GM23248 (cell line): ENCODE measurements around the gene CMYA5. TPM values are rescaled to one million over a fixed set of nuclear protein-coding genes. Genes with fewer than 3 reads are reported as not detected.

Experiments
- DNase-seq: peaks from one replicate; pipeline ENCODE4 v3.0.0-alpha.2; 2015
- H2AFZ ChIP-seq: fragments of 200-600 bp; sonication (generic); 2 replicates; pipeline ENCODE4 v1.6.1; 2016; ENCODE audit warnings: antibody characterized with exemption
- H3F3A ChIP-seq: fragments of 200-600 bp; sonication (generic); 2 replicates; pipeline ENCODE4 v1.6.1; 2016; ENCODE audit warnings: mild to moderate bottlenecking, antibody characterized with exemption, mixed run types; ENCODE audit not compliant: insufficient read depth
- H3K27ac ChIP-seq: fragments of 200-600 bp; sonication (generic); 2 replicates; pipeline ENCODE4 v1.5.1; 2016; ENCODE audit warnings: mild to moderate bottlenecking
- H3K27me3 ChIP-seq: fragments of 200-600 bp; sonication (generic); replicated peaks from 2 replicates; pipeline ENCODE4 v1.6.1; 2016; ENCODE audit warnings: mild to moderate bottlenecking; ENCODE audit not compliant: insufficient read depth
- H3K36me3 ChIP-seq: fragments of 200-600 bp; sonication (generic); 2 replicates; pipeline ENCODE4 v1.6.1; 2016; ENCODE audit warnings: low read depth, mild to moderate bottlenecking
- H3K4me1 ChIP-seq: fragments of 200-600 bp; sonication (generic); 2 replicates; pipeline ENCODE4 v1.6.1; 2016; ENCODE audit warnings: mild to moderate bottlenecking; ENCODE audit not compliant: insufficient read depth
- H3K4me2 ChIP-seq: fragments of 200-600 bp; sonication (generic); one replicate; pipeline ENCODE4 v1.6.1; 2016; ENCODE audit warnings: mild to moderate bottlenecking; ENCODE audit not compliant: unreplicated experiment
- H3K4me3 ChIP-seq: fragments of 200-600 bp; sonication (generic); 2 replicates; pipeline ENCODE4 v1.5.1; 2016; ENCODE audit warnings: mild to moderate bottlenecking
- H3K79me2 ChIP-seq: fragments of 200-600 bp; sonication (generic); 2 replicates; pipeline ENCODE4 v1.6.1; 2016; ENCODE audit warnings: mild to moderate bottlenecking; ENCODE audit not compliant: insufficient read depth
- H3K9ac ChIP-seq: fragments of 200-600 bp; sonication (generic); 2 replicates; pipeline ENCODE4 v1.6.1; 2016; ENCODE audit warnings: mild to moderate bottlenecking
- H3K9me2 ChIP-seq: fragments of 200-600 bp; sonication (generic); 2 replicates; pipeline ENCODE4 v1.6.1; 2016; ENCODE audit warnings: mixed run types, mild to moderate bottlenecking, moderate library complexity; ENCODE audit not compliant: insufficient read depth
- H3K9me3 ChIP-seq: fragments of 200-600 bp; sonication (generic); one replicate; pipeline ENCODE4 v1.6.1; 2017; ENCODE audit warnings: low read depth
- H4K20me1 ChIP-seq: fragments of 200-600 bp; sonication (generic); 2 replicates; pipeline ENCODE4 v1.6.0; 2016; ENCODE audit not compliant: insufficient read depth
- EZH2 ChIP-seq: fragments of 200-600 bp; sonication (generic); IDR thresholded peaks from 2 replicates; pipeline ENCODE4 v1.6.1; 2018; ENCODE audit warnings: antibody characterized with exemption, mild to moderate bottlenecking; ENCODE audit not compliant: insufficient read depth, poor library complexity, severe bottlenecking
- EZH2phosphoT487 ChIP-seq: fragments of 200-600 bp; sonication (generic); IDR thresholded peaks from 2 replicates; pipeline ENCODE4 v1.6.1; 2018; ENCODE audit warnings: antibody characterized with exemption, moderate library complexity, mild to moderate bottlenecking, low read depth; ENCODE audit not compliant: insufficient read depth
- WGBS, 2 experiments: methylation state at CpG; one replicate each; pipeline ENCODE4 v1.1.6; 2015 to 2017; ENCODE audit warnings: low lambda C conversion rate in 2 of 2, low coverage in 1 of 2; ENCODE audit errors: missing lambda C conversion rate in 2 of 2; 5-methylcytosine and 5-hydroxymethylcytosine counted together
- in situ Hi-C: fragments of 300-500 bp; cut with MboI; formaldehyde crosslinking; loops from 2 replicates; pipeline ENCODE4 v1.15.0; 2020
- polyA plus RNA-seq: library from polyadenylated mRNA; unstranded; fragments of >200 nt; fragmentation: Nextera tagmentation; extraction: Ambion mirVana; gene quantifications from 2 replicates; pipeline ENCODE4 v1.2.1, GENCODE V29; 2016
- total RNA-seq: library from RNA; depleted of rRNA; stranded (reverse); fragments of >200 nt; shearing (Covaris generic); gene quantifications from 2 replicates; pipeline ENCODE4 v1.2.3, GENCODE V29; 2014

Gene CMYA5
- total and polyA plus RNA-seq, 2 experiments from 2014 or later, result 0.36 to 0.97 TPM

DNA sequence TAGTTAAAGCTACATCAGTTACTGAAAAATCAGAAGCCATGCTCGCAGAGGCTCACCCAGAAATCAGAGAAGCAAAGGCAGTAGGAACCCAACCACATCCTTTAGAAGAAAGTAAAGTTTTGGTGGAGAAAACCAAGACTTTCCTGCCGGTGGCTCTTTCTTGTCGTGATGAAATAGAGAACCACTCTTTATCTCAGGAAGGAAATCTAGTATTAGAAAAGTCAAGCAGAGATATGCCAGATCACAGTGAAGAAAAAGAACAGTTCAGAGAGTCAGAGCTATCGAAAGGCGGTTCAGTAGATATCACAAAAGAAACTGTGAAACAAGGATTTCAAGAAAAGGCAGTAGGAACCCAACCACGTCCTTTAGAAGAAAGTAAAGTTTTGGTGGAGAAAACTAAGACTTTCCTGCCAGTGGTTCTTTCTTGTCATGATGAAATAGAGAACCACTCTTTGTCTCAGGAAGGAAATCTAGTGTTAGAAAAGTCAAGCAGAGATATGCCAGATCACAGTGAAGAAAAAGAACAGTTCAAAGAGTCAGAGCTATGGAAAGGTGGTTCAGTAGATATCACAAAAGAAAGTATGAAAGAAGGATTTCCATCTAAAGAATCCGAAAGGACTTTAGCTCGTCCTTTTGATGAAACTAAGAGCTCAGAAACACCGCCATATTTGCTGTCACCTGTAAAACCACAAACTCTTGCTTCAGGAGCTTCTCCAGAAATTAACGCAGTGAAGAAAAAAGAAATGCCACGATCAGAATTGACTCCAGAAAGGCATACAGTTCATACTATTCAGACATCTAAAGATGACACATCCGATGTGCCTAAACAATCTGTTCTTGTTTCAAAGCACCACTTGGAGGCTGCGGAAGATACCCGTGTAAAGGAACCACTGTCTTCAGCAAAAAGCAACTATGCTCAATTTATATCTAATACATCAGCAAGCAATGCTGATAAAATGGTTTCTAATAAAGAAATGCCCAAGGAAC lies 47.2 kb downstream of the CMYA5 start:
- Histone ChIP-seq H3K4me3 (no peak overlapping the region), H3K9ac (no peak overlapping the region), H2AFZ (no peak overlapping the region), H3K27me3 (peaks cover 8% of the 10 kb centered on the region), H3K9me3 (no peaks in the 10 kb centered on the region), H4K20me1 (no peaks in the 10 kb centered on the region), H3K36me3 (no peaks in the 10 kb centered on the region), H3K9me2 (no peaks in the 10 kb centered on the region), H3K4me2 (no peak overlapping the region), H3K79me2 (no peaks in the 10 kb centered on the region), H3K4me1 (no peaks in the 10 kb centered on the region; the same call in 1 of the 2 replicates), H3F3A (no peaks in the 10 kb centered on the region), H3K27ac (no peak overlapping the region)
- 83 to 87% methylated on average over 14 of the region's 14 CpGs for WGBS, 2 experiments
- no peak for TF ChIP-seq EZH2phosphoT487
- no peak for TF ChIP-seq EZH2
- no peak for DNase-seq
- in situ Hi-C loops, result no loop called here

DNA sequence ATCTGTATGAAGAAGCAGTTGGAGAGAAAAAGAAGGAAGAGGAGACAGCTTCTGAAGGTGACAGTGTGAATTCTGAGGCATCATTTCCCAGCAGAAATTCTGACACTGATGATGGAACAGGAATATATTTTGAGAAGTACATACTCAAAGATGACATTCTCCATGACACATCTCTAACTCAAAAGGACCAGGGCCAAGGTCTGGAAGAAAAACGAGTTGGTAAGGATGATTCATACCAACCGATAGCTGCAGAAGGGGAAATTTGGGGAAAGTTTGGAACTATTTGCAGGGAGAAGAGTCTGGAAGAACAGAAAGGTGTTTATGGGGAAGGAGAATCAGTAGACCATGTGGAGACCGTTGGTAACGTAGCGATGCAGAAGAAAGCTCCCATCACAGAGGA lies 48.7 kb downstream of the CMYA5 start:
- Histone ChIP-seq H3K4me1 (no peaks in the 10 kb centered on the region; the same call in 1 of the 2 replicates), H4K20me1 (no peaks in the 10 kb centered on the region), H3K27ac (no peak overlapping the region), H3K9ac (no peak overlapping the region), H2AFZ (no peak overlapping the region), H3K27me3 (peaks cover 8% of the 10 kb centered on the region), H3K36me3 (no peaks in the 10 kb centered on the region), H3K79me2 (no peaks in the 10 kb centered on the region), H3K4me2 (no peak overlapping the region), H3K4me3 (no peak overlapping the region), H3F3A (no peaks in the 10 kb centered on the region), H3K9me2 (no peaks in the 10 kb centered on the region), H3K9me3 (no peaks in the 10 kb centered on the region)
- in situ Hi-C loops, result no loop called here
- DNase-seq, result peak; percentile 28
- WGBS, 2 experiments, result 64 to 76% methylated on average over 5 of the region's 5 CpGs
- no peak for TF ChIP-seq EZH2phosphoT487
- TF ChIP-seq EZH2, result no peak

DNA sequence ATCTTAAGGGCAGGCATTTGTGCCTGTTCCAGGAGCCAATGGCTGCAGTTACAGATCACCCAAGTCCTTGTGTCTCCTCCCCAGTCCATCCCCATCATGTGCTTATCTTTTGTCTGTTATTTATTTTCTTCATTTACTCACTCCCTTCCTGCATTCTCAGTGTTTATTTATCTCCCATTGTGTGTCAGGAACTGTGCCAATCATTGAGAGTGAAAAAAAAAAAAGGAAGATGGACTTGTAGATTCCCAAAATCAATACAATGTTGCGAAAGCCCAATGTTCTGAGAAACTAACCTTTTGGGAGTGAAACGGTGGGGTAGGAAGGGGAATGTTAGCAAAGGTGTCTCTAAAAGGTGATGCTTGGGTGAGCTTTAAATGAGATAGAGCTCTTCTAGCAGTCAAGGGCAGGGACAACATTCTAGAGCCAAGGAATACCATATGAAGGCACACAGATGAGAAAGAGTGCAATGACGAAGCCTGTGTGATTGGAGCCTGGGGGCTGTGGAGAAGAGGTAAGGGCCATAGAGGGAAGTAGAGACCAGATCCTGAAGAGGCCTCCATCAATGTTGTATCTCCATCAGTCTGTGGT lies 53.0 kb downstream of the CMYA5 start:
- Histone ChIP-seq H3K27me3 (no peaks in the 10 kb centered on the region), H3K4me1 (peaks cover 9% of the 10 kb centered on the region; the same call in 1 of the 2 replicates), H3K36me3 (no peaks in the 10 kb centered on the region), H3K79me2 (no peaks in the 10 kb centered on the region), H3K4me2 (no peak overlapping the region), H3F3A (0 out of 2 replicates have a peak, but pooled peaks cover 4% of the 10 kb centered on the region), H3K27ac (no peak overlapping the region), H3K9ac (no peak overlapping the region), H3K4me3 (no peak overlapping the region), H4K20me1 (no peaks in the 10 kb centered on the region), H3K9me2 (no peaks in the 10 kb centered on the region), H2AFZ (no peak overlapping the region), H3K9me3 (no peaks in the 10 kb centered on the region)
- WGBS, 2 experiments, result 88 to 92% methylated on average over 3 of the region's 3 CpGs
- in situ Hi-C loops, result no loop called here
- TF ChIP-seq EZH2 (no peak), EZH2phosphoT487 (no peak)
- DNase-seq, result no peak

DNA sequence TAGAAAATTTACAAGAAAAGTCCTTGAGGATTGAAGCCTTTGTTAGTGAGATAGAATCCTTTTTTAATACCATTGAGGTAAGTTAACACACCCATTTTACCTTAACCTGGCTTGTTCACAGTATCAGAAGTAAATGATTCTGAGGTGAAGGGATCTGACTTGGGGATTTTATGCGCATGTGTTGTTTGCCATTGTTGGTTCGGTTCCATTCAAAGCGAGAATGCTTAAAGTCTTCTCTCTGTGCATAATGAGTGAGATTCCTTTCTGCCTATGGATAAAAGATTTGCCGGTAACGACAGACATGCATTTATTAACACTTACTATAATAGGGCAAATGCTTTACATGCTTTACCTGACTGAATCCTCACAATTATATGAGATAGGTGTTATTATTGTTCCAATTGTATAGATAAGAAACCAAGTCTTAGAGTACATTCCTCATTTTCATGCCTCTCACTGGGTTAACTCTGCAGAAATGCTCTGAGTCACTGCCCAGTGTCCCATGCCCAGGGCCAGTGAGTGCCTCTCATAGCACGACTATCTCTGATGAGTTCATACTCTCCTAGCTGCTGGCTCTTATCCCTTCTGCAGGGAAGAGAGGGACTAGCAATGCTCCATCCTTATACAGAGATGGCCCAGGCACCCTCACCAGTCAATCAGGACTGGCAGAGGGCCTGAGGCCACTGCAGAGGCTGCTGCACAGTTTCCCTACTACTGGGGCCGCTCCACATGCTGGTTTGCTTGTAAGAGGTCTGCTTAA lies 54.4 kb downstream of the CMYA5 start:
- TF ChIP-seq EZH2, result no peak
- TF ChIP-seq EZH2phosphoT487, result no peak
- no peak overlapping the region for H2AFZ ChIP-seq
- no peaks in the 10 kb centered on the region for H3K9me2 ChIP-seq
- H3K4me3 ChIP-seq, result no peak overlapping the region
- H3K27ac ChIP-seq, result no peak overlapping the region
- 84 to 86% methylated on average over 7 of the region's 7 CpGs for WGBS, 2 experiments
- H3K4me1 ChIP-seq, result peaks cover 9% of the 10 kb centered on the region; the same call in 1 of the 2 replicates
- DNase-seq, result peak; percentile 81
- H3K9me3 ChIP-seq, result no peaks in the 10 kb centered on the region
- H3K4me2 ChIP-seq, result no peak overlapping the region
- 0 out of 2 replicates have a peak, but pooled peaks cover 4% of the 10 kb centered on the region for H3F3A ChIP-seq
- no peaks in the 10 kb centered on the region for H3K79me2 ChIP-seq
- no peaks in the 10 kb centered on the region for H4K20me1 ChIP-seq
- H3K36me3 ChIP-seq, result no peaks in the 10 kb centered on the region
- in situ Hi-C loops, result no loop called here
- no peak overlapping the region for H3K9ac ChIP-seq
- no peaks in the 10 kb centered on the region for H3K27me3 ChIP-seq
